Esophagus squamous epithelium (tissue), 4 donors: Measurements from ENCODE around the gene OR13J1.

Experiments used
- POLR2A ChIP-seq, 4 donors: fragments of 450-650 bp; IDR thresholded peaks; one replicate each; pipeline ENCODE4 v1.6.1; 2017; ENCODE audit warnings: antibody characterized with exemption in 4 of 4, mild to moderate bottlenecking in 4 of 4, moderate library complexity in 3 of 4
- TF ChIP-seq, protein P1 (sequence below), 6 experiments: fragments of 450-650 bp in 4 of 6; fragments of 200-600 bp in 2 of 6; sonication (generic) in 2 of 6; IDR thresholded peaks; one replicate each; pipeline ENCODE4 v1.5.1; 2016 to 2019; ENCODE audit warnings: antibody characterized with exemption in 6 of 6, mild to moderate bottlenecking in 4 of 6, moderate library complexity in 4 of 6

DNA sequence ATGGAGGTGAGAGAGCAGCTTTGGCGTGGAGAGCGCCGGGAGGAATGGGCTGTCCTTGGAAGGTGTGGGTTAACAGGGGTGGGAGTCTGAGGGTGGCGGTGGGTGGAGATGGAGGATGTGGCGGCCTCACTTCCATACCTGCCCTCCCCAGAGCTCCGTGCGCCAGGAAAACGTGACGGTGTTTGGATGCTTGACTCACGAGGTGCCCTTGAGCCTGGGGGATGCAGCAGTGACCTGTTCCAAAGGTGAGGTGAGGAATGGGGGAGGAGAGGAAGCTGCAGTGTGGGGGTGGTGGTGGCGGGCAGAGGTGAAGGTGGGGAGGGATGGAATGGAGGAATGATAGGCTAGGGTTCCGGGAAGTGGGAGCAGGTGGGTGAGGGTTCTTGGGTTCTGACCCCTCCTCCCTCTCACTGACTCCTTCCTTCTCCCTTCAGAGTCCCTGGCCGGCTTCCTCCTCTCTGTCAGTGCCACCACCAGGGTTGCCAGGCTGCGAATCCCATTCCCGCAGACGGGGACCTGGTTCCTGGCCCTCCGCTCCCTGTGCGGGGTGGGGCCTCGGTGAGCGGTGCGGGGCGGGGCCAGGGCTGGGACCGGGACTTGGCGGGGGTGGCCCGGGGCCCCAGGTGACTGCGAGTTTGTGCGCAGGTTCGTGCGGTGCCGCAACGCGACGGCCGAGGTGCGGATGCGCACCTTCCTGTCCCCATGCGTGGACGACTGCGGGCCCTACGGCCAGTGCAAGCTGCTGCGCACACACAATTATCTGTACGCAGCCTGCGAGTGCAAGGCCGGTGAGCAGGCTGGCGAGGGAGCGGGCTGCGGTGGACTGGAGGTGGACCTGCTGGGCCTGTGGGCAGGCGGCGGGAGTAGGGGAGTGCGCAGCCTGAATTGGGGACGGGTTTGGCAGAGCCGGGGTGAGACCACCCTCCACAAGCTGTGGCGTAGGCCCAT is 24.1 kb downstream of the OR13J1 start:
- TF ChIP-seq, protein P1, sequence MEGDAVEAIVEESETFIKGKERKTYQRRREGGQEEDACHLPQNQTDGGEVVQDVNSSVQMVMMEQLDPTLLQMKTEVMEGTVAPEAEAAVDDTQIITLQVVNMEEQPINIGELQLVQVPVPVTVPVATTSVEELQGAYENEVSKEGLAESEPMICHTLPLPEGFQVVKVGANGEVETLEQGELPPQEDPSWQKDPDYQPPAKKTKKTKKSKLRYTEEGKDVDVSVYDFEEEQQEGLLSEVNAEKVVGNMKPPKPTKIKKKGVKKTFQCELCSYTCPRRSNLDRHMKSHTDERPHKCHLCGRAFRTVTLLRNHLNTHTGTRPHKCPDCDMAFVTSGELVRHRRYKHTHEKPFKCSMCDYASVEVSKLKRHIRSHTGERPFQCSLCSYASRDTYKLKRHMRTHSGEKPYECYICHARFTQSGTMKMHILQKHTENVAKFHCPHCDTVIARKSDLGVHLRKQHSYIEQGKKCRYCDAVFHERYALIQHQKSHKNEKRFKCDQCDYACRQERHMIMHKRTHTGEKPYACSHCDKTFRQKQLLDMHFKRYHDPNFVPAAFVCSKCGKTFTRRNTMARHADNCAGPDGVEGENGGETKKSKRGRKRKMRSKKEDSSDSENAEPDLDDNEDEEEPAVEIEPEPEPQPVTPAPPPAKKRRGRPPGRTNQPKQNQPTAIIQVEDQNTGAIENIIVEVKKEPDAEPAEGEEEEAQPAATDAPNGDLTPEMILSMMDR (IDR thresholded peaks at IDR 0.05): no peak
- TF ChIP-seq POLR2A (IDR thresholded peaks at IDR 0.05): no peak
